ENCODE results near the gene ANKRD10. TPM values are rescaled to one million over a fixed set of nuclear protein-coding genes. Genes with fewer than 3 reads are reported as not detected.

The ANKRD10 gene
- total RNA-seq, 6 experiments from 2014 or later = 40.4 to 56.2 (median 44.3) TPM

- Histone ChIP-seq H3K36me3 (no peaks in the 10 kb centered on the region), H3K4me3 (peak overlapping the region in 1 of 3 donors; percentile 32), H3K4me1 (peaks cover 0 to 5% (median 0%) of the 10 kb centered on the region in 4 donors), H3K9me3 (no peaks in the 10 kb centered on the region), H3K27ac (no peak overlapping the region), H3K27me3 (no peaks in the 10 kb centered on the region)
- TF ChIP-seq POLR2A (IDR thresholded peaks at IDR 0.05) = no peak
- TF ChIP-seq CTCF (IDR thresholded peaks at IDR 0.05) = no peak
- WGBS (ENCODE audit: insufficient coverage, low coverage, low lambda C conversion rate, missing lambda C conversion rate) = 51% methylated on average over 8 of the region's 8 CpGs
- ATAC-seq (no peak), DNase-seq (no peak)
- intact Hi-C loops (cut with DNase I) = no loop called here
Observed at GRCh38 chr13:110875241-110875640, 39.6 kb downstream of the ANKRD10 start.

- peak; percentile 83 to 94 (median 90) for ATAC-seq
- TF ChIP-seq CTCF (IDR thresholded peaks at IDR 0.05) = no peak
- TF ChIP-seq POLR2A (IDR thresholded peaks at IDR 0.05) = no peak
- peak; percentile 81 to 85 (median 84) for DNase-seq
- no peaks in the 10 kb centered on the region for H3K27me3 ChIP-seq
- peaks cover 0 to 5% (median 0%) of the 10 kb centered on the region in 4 donors for H3K4me1 ChIP-seq
- WGBS (ENCODE audit: insufficient coverage, low coverage, low lambda C conversion rate, missing lambda C conversion rate) = 2% methylated on average over 21 of the region's 32 CpGs
- H3K27ac ChIP-seq = no peak overlapping the region
- intact Hi-C loops (cut with DNase I) = no loop called here
- H3K9me3 ChIP-seq = no peaks in the 10 kb centered on the region
- H3K4me3 ChIP-seq = peak overlapping the region in 1 of 3 donors; percentile 32
- H3K36me3 ChIP-seq = no peaks in the 10 kb centered on the region
Observed at GRCh38 chr13:110874508-110874960, 40.3 kb downstream of the ANKRD10 start.

- Histone ChIP-seq H3K27ac (no peak overlapping the region), H3K4me3 (peak overlapping the region in 1 of 3 donors; percentile 32), H3K36me3 (no peaks in the 10 kb centered on the region), H3K9me3 (no peaks in the 10 kb centered on the region), H3K27me3 (no peaks in the 10 kb centered on the region), H3K4me1 (peaks cover 0 to 5% (median 0%) of the 10 kb centered on the region in 4 donors)
- WGBS (ENCODE audit: insufficient coverage, low coverage, low lambda C conversion rate, missing lambda C conversion rate) = 71% methylated on average over 18 of the region's 19 CpGs
- no peak for TF ChIP-seq CTCF (IDR thresholded peaks at IDR 0.05)
- no peak for TF ChIP-seq POLR2A (IDR thresholded peaks at IDR 0.05)
- intact Hi-C loops (cut with DNase I) = no loop called here
- no peak for ATAC-seq
- DNase-seq = no peak
Observed at GRCh38 chr13:110873639-110874507, 41.0 kb downstream of the ANKRD10 start.

GRCh38 chr13:110872768-110873638 lies 41.9 kb downstream of the ANKRD10 start:
- TF ChIP-seq CTCF (IDR thresholded peaks at IDR 0.05) (no peak), POLR2A (IDR thresholded peaks at IDR 0.05) (no peak)
- WGBS (ENCODE audit: insufficient coverage, low coverage, low lambda C conversion rate, missing lambda C conversion rate) = 73% methylated on average over 20 of the region's 35 CpGs
- Histone ChIP-seq H3K36me3 (no peaks in the 10 kb centered on the region), H3K4me3 (no peak overlapping the region), H3K27me3 (no peaks in the 10 kb centered on the region), H3K4me1 (peaks cover 0 to 5% (median 0%) of the 10 kb centered on the region in 4 donors), H3K9me3 (no peaks in the 10 kb centered on the region), H3K27ac (no peak overlapping the region)
- DNase-seq (no peak), ATAC-seq (no peak)
- intact Hi-C loops (cut with DNase I) = no loop called here
